MG63 (cell line): ENCODE results near the gene MFN1. TPM values are rescaled to one million over a fixed set of nuclear protein-coding genes. Genes with fewer than 3 reads are reported as not detected.

Experiments
- total RNA-seq: library from RNA; depleted of rRNA; stranded (reverse); fragments of >200 nt; shearing (Covaris generic); gene quantifications from 2 replicates; pipeline ENCODE4 v1.2.3, GENCODE V29; 2014; ENCODE audit warnings: low replicate concordance; rRNA removed

The MFN1 gene
- total RNA-seq, 1 experiment from 2014 or later = 40.8 TPM

Other genes with a start within 250 kb of the MFN1 start
- 17.9 TPM in 2 replicates for gene PIK3CA, start 199.4 kb upstream of the MFN1 start, total RNA-seq
- 0.30 and 0.54 TPM in 2 replicates for gene KCNMB3, start 96.6 kb upstream of the MFN1 start, total RNA-seq
- gene ZNF639, start 24.7 kb upstream of the MFN1 start, total RNA-seq = 89.9 and 138 TPM in 2 replicates
- 50.9 and 62.7 TPM in 2 replicates for gene GNB4, start 103.8 kb downstream of the MFN1 start, total RNA-seq
- 152 and 159 TPM in 2 replicates for gene ACTL6A, start 215.2 kb downstream of the MFN1 start, total RNA-seq